Esophagus mucosa (tissue), 1 donor: ENCODE measurements around the gene SPATA31A1. TPM values are rescaled to one million over a fixed set of nuclear protein-coding genes. Genes with fewer than 3 reads are reported as not detected.
"Not testable (repeated sequence)": the region's sequence is repeated elsewhere in the genome, so short reads cannot be mapped to it uniquely, and the experiment has no call there.

Source experiments
- ATAC-seq: fragments of 200-7000 bp; cut with Tn5 transposase; one replicate; pipeline ENCODE4 v1.9.1; 2020
- total RNA-seq: library from RNA; stranded (reverse); gene quantifications from one replicate; pipeline ENCODE4 v1.2.4, GENCODE V29; 2023
- donor health status: DM: yes; HTN: yes; CAD: no.

SPATA31A1 gene
- not detected for total RNA-seq

DNA sequence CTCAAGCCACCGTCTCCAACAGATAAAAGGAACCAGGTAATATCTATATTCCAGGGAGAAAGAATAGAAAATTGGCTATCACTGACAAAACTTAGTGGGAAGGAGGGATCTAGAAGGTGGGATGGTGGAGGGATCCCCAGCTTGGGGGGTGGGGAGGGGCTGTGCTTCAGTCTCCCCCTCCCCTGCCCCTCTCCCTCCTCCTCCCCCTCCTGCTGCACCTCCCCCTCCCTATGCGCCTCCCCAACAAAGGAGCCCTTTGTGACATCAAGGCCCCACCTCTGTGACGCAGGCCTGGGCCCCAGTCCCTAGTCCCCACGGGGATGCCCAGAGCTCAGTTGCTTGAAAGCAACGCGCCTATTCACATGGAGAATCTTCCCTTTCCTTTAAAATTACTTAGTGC is at the start of gene SPATA31A1:
TSS of gene SPATA31A1 (plus strand) at position 301 of the 400 bp plus-strand sequence. CDS start at position 363, 62 bp downstream.
- not testable (repeated sequence) for ATAC-seq

DNA sequence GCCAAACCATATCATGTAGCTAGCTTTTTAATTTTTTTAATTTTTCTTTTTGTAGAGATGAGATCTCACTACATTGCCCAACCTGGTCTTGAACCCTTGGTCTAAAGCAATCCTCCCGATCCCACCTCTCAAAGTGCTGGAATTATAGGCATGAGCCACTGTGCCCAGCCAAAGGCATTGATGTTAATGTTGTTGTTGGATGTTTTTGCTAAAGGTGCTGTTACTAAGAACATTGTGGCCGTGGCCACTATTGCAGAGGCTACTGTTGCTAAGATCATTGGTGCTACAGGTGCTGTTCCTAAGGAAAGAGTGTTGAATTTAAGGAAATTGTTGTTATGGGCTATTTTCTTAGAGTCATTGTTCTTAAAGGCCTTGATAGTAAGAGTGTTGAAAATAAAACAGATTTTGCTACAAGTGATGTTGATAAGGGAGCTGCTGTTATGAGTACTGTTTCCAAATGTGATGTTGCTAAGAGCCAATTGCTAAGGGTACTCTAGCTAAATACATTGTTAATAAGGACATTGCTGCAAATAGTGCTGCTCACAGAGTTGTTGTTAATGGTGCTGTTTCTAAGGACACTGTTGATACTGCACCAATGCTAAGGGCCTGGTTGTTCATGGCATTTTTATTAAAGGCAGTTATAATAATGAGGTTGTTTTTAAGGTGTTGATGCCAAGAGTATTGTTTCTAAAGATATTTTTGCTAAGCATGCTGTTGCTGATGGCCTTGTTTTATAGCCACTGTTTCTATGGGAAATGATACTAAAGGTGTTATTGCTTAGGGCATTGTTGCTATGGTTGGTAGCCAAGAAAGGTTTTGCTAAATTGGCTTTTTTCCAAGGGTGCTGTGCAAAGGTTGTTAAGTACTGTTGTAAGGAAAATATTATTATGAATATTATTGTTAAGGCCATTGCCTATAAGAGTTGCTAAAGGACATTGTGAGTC is 52.1 kb downstream of the SPATA31A1 start:
- not testable (repeated sequence) for ATAC-seq

GRCh38 chr9:39411254-39411940 is 55.9 kb downstream of the SPATA31A1 start:
- not testable (repeated sequence) for ATAC-seq

Other genes starting within 250 kb of the SPATA31A1 start
- gene CNTNAP3, start 67.5 kb upstream of the SPATA31A1 start, total RNA-seq, result 8.5 TPM